ENCODE measurements around the gene DMBX1. TPM values are rescaled to one million over a fixed set of nuclear protein-coding genes. Genes with fewer than 3 reads are reported as not detected.

The DMBX1 gene
- total and polyA plus RNA-seq, 9 of the 15 experiments (the other 6 are each of a cell fraction or from before 2014, with no cell fraction given), result 0.25 to 4.3 (median 1.0) TPM

DNA sequence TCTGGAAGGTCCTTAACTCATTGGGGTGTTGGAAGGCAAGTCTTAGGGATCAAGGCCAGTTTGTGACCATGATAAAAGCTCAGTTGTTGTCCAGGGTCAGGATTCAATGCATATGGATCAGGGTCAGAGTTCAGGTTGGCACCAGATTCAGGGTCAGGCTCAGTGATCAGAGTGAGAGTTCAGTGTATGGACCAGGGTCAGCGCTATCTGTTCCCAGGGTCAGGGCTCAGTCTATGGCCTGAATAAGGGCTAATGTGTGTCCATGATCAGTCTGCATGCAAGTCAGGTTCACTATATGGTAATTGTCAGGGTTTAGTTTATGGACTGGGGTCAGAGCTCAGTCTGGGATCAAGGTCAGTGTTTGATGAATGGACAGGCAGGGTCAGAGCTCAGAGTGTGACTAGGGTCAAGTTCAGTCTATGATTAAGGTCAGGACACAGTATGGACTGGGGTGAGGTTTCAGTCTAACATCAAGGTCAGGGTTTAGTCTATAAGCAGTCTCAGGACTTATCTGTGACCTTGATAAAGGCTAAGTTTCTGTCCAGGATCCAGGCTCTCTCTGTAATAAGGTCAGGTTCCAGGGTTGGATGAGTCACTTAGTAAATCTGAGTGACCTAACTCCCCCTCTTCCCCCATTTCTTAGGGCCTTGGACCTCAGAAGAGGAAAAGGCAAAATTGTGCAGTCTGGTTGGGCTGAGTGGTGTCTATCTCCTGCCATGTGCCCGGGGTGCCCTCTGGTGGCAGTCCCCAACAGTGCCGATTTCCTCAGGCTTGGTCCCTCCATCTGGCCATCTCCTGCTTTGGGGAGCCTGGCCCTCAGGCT is 38.0 kb downstream of the DMBX1 start (continued):
- no peak for TF ChIP-seq E4F1 (CRISPR knock-in tag; IDR thresholded peaks at IDR 0.05; ENCODE audit: borderline replicate concordance)
- TF ChIP-seq, protein P1, sequence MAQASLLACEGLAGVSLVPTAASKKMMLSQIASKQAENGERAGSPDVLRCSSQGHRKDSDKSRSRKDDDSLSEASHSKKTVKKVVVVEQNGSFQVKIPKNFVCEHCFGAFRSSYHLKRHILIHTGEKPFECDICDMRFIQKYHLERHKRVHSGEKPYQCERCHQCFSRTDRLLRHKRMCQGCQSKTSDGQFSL (CRISPR knock-in tag; IDR thresholded peaks at IDR 0.05), result 0 out of 2 replicates have a peak, but pooled peaks have one; percentile 73
- TF ChIP-seq, protein P1 (tag; IDR thresholded peaks at IDR 0.05), result no peak
- TF ChIP-seq MXD1 (CRISPR knock-in tag; IDR thresholded peaks at IDR 0.05; ENCODE audit: borderline replicate concordance, poor library complexity, severe bottlenecking), result no peak
- TF ChIP-seq ZNF354B (CRISPR knock-in tag; IDR thresholded peaks at IDR 0.05), result no peak
- no peak for TF ChIP-seq ZKSCAN3 (CRISPR knock-in tag; IDR thresholded peaks at IDR 0.05)
- TF ChIP-seq, protein P2, sequence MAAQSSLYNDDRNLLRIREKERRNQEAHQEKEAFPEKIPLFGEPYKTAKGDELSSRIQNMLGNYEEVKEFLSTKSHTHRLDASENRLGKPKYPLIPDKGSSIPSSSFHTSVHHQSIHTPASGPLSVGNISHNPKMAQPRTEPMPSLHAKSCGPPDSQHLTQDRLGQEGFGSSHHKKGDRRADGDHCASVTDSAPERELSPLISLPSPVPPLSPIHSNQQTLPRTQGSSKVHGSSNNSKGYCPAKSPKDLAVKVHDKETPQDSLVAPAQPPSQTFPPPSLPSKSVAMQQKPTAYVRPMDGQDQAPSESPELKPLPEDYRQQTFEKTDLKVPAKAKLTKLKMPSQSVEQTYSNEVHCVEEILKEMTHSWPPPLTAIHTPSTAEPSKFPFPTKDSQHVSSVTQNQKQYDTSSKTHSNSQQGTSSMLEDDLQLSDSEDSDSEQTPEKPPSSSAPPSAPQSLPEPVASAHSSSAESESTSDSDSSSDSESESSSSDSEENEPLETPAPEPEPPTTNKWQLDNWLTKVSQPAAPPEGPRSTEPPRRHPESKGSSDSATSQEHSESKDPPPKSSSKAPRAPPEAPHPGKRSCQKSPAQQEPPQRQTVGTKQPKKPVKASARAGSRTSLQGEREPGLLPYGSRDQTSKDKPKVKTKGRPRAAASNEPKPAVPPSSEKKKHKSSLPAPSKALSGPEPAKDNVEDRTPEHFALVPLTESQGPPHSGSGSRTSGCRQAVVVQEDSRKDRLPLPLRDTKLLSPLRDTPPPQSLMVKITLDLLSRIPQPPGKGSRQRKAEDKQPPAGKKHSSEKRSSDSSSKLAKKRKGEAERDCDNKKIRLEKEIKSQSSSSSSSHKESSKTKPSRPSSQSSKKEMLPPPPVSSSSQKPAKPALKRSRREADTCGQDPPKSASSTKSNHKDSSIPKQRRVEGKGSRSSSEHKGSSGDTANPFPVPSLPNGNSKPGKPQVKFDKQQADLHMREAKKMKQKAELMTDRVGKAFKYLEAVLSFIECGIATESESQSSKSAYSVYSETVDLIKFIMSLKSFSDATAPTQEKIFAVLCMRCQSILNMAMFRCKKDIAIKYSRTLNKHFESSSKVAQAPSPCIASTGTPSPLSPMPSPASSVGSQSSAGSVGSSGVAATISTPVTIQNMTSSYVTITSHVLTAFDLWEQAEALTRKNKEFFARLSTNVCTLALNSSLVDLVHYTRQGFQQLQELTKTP (IDR thresholded peaks at IDR 0.05; ENCODE audit: low read depth in 1 of 2, partially characterized antibody in 2 of 2), result no peak
- no peak for TF ChIP-seq ZNF583 (CRISPR knock-in tag; IDR thresholded peaks at IDR 0.05)
- no peak for TF ChIP-seq MYBL2 (IDR thresholded peaks at IDR 0.05; ENCODE audit: low read depth)
- TF ChIP-seq MYBL2 (CRISPR knock-in tag; IDR thresholded peaks at IDR 0.05; ENCODE audit: borderline replicate concordance), result no peak
- no peak for TF ChIP-seq ZNF282 (CRISPR knock-in tag; IDR thresholded peaks at IDR 0.05)
- no peak for TF ChIP-seq ZBTB7A (IDR thresholded peaks at IDR 0.05; ENCODE audit: borderline replicate concordance, control insufficient read depth, low read depth, low read length)
- peak; percentile 50; the same call in 1 of the 2 replicates for TF ChIP-seq EP300 (IDR thresholded peaks at IDR 0.05; ENCODE audit: low read length)
- TF ChIP-seq TARDBP (IDR thresholded peaks at IDR 0.05), result peak; percentile 91
- TF ChIP-seq MCM7 (IDR thresholded peaks at IDR 0.05), result no peak
- TF ChIP-seq ZNF639 (CRISPR knock-in tag; conservative IDR thresholded peaks at IDR 0.05 in 1 of 2, IDR thresholded peaks at IDR 0.05 in 1 of 2), result no peak
- TF ChIP-seq ELF2 (CRISPR knock-in tag; IDR thresholded peaks at IDR 0.05), result no peak
- TF ChIP-seq ZNF778 (CRISPR knock-in tag; IDR thresholded peaks at IDR 0.05), result no peak
